Calu3 (cell line): ENCODE measurements around the gene SAYSD1. TPM values are rescaled to one million over a fixed set of nuclear protein-coding genes. Genes with fewer than 3 reads are reported as not detected.

Experiments used
- BruUV-seq: library from RNA; stranded (reverse); fragments of 400-500 nt; replicated peaks from 2 replicates; lab custom pipeline; 2021; lab: Mats Ljungman, UMichigan
- CTCF ChIA-PET: fragments of 300-600 bp; sonication (Branson Sonifier 250); formaldehyde crosslinking; loops from one replicate; lab custom pipeline; 2022; ENCODE audit warnings: antibody characterized with exemption; lab: Charles Lee
- DNase-seq: peaks from one replicate; pipeline ENCODE4 v3.0.0; 2022
- H3K27ac Mint-ChIP-seq: one replicate; pipeline ENCODE4 v1.8.0; 2022; ENCODE audit warnings: mixed read lengths; ENCODE audit not compliant: unreplicated experiment
- H3K27me3 Mint-ChIP-seq: one replicate; pipeline ENCODE4 v1.8.0; 2022; ENCODE audit warnings: mixed read lengths; ENCODE audit not compliant: unreplicated experiment
- H3K36me3 Mint-ChIP-seq: one replicate; pipeline ENCODE4 v1.8.0; 2022; ENCODE audit warnings: mild to moderate bottlenecking, moderate library complexity, mixed read lengths; ENCODE audit not compliant: insufficient read depth, unreplicated experiment
- H3K4me1 Mint-ChIP-seq: one replicate; pipeline ENCODE4 v1.8.0; 2022; ENCODE audit warnings: mild to moderate bottlenecking, low read depth, mixed read lengths; ENCODE audit not compliant: unreplicated experiment
- H3K4me3 Mint-ChIP-seq: one replicate; pipeline ENCODE4 v1.8.0; 2022; ENCODE audit warnings: mild to moderate bottlenecking, low read depth, moderate library complexity, mixed read lengths; ENCODE audit not compliant: unreplicated experiment
- H3K9me3 Mint-ChIP-seq: one replicate; pipeline ENCODE4 v1.8.0; 2022; ENCODE audit warnings: low read depth, mixed read lengths; ENCODE audit not compliant: unreplicated experiment
- CTCF ChIP-seq: fragments of 200-600 bp; IDR thresholded peaks from one replicate; pipeline ENCODE4 v1.8.0; 2022; ENCODE audit warnings: antibody characterized with exemption; ENCODE audit not compliant: unreplicated experiment
- intact Hi-C: fragments of 100-400 bp; cut with micrococcal nuclease; formaldehyde crosslinking; loops from one replicate; pipeline ENCODE4 v1.10.0; 2022; ENCODE audit not compliant: unreplicated experiment
- total RNA-seq: library from RNA; stranded (reverse); gene quantifications from 2 replicates; pipeline ENCODE4 v1.2.3, GENCODE V29; 2022

SAYSD1 gene
- total RNA-seq, 1 experiment from 2014 or later, result 23.2 TPM

GRCh38 chr6:39102821-39103136 lies 12.2 kb downstream of the SAYSD1 start:
- intact Hi-C loops, result no loop called here

GRCh38 chr6:39102071-39102820 lies 12.7 kb downstream of the SAYSD1 start:
- CTCF ChIA-PET, result no interaction called here
- Mint-ChIP-seq H3K4me1 (no peaks in the 10 kb centered on the region), H3K4me3 (no peak overlapping the region), H3K36me3 (peaks cover 9% of the 10 kb centered on the region), H3K27me3 (no peaks in the 10 kb centered on the region), H3K9me3 (no peaks in the 10 kb centered on the region), H3K27ac (no peak overlapping the region)
- no peak for TF ChIP-seq CTCF
- BruUV-seq, result no TSS peak
- DNase-seq, result no peak
- intact Hi-C loops, result no loop called here

More at GRCh38 chr6:39102821-39103136, 12.2 kb downstream of the SAYSD1 start:
- H3K27me3 Mint-ChIP-seq, result no peaks in the 10 kb centered on the region
- CTCF ChIA-PET, result no interaction called here
- H3K36me3 Mint-ChIP-seq, result peaks cover 9% of the 10 kb centered on the region
- no peaks in the 10 kb centered on the region for H3K9me3 Mint-ChIP-seq
- H3K4me1 Mint-ChIP-seq, result no peaks in the 10 kb centered on the region
- no TSS peak for BruUV-seq
- no peak overlapping the region for H3K4me3 Mint-ChIP-seq
- H3K27ac Mint-ChIP-seq, result no peak overlapping the region
- DNase-seq, result no peak
- TF ChIP-seq CTCF, result no peak

GRCh38 chr6:39100358-39100757 lies 14.6 kb downstream of the SAYSD1 start:
- DNase-seq, result no peak
- TF ChIP-seq CTCF, result no peak
- Mint-ChIP-seq H3K4me3 (no peak overlapping the region), H3K27me3 (no peaks in the 10 kb centered on the region), H3K36me3 (peaks cover 6% of the 10 kb centered on the region), H3K27ac (no peak overlapping the region), H3K9me3 (no peaks in the 10 kb centered on the region), H3K4me1 (no peaks in the 10 kb centered on the region)
- CTCF ChIA-PET, result interaction anchor here (0.6 kb wide), 1 partner anchor 229 kb away, joined by 5 read pairs; no protein-coding TSS in a partner anchor
- no TSS peak for BruUV-seq
- intact Hi-C loops, result no loop called here

- H3K9me3 Mint-ChIP-seq, result no peaks in the 10 kb centered on the region
- no peak for DNase-seq
- H3K4me1 Mint-ChIP-seq, result no peaks in the 10 kb centered on the region
- no peaks in the 10 kb centered on the region for H3K36me3 Mint-ChIP-seq
- no peak for TF ChIP-seq CTCF
- no peak overlapping the region for H3K27ac Mint-ChIP-seq
- H3K27me3 Mint-ChIP-seq, result peaks cover 27% of the 10 kb centered on the region
- H3K4me3 Mint-ChIP-seq, result no peak overlapping the region
- CTCF ChIA-PET, result no interaction called here
- BruUV-seq, result no TSS peak
- intact Hi-C loops, result loop anchor here (5.0 kb wide), 1 partner anchor 58 kb away; no protein-coding TSS in a partner anchor
These were observed 19.4 kb downstream of the SAYSD1 start for GRCh38 chr6:39095578-39095977.
